Stimulated activated CD4-positive, alpha-beta T cell treated with anti-CD3 and anti-CD28 coated beads, Interleukin-12 subunit alpha, Interleukin-12 subunit beta, amount 100 ng/mL, for 24 hours (primary cell): ENCODE data around the gene EED.

ENCODE experiments used
- DNase-seq, 2 experiments: peaks; one replicate each; pipeline ENCODE4 v3.0.0-alpha.2; 2020; ENCODE audit warnings: low read depth in 2 of 2

EED gene, protein sequence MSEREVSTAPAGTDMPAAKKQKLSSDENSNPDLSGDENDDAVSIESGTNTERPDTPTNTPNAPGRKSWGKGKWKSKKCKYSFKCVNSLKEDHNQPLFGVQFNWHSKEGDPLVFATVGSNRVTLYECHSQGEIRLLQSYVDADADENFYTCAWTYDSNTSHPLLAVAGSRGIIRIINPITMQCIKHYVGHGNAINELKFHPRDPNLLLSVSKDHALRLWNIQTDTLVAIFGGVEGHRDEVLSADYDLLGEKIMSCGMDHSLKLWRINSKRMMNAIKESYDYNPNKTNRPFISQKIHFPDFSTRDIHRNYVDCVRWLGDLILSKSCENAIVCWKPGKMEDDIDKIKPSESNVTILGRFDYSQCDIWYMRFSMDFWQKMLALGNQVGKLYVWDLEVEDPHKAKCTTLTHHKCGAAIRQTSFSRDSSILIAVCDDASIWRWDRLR

DNA sequence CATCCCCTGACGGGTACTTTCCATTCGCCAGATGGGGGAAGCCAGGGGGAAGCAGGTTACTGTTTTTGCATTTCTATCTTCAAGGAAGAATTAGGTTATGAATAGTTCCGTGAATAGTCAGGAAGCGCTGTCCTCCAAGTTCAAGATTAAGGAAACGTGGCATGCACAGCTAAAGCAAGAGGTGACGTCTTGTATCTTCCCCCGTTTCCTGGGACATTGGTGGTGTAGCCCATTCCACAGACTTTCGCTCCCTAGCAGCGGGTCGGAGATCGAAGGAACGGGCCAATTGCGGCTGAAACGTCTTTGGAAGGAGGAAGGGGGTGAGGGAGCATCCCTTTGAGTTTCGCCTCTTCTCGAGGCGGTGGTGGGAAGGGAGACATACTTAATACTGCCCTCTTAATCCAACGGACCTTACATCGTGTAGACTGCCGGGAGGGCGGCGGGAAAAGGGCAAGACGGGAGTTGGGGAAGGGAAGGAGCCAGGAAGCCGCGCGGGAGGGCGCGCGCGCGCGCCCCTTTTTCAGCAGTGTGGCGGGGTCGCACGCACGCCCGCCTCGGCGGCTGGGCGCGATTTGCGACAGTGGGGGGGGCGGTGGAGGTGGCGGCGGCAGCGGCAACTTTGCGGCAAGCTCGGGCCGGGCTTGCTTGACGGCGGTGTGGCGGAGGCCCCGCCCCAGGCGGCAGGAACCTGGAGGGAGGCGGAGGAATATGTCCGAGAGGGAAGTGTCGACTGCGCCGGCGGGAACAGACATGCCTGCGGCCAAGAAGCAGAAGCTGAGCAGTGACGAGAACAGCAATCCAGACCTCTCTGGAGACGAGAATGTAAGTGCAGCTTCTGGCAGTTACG lies at the start of gene EED:
Gene EED (plus strand): TSS at position 232 of the 847 bp plus-strand sequence. CDS start 477 bp downstream, at position 709.
- peak; percentile 86 to 93 for DNase-seq

DNA sequence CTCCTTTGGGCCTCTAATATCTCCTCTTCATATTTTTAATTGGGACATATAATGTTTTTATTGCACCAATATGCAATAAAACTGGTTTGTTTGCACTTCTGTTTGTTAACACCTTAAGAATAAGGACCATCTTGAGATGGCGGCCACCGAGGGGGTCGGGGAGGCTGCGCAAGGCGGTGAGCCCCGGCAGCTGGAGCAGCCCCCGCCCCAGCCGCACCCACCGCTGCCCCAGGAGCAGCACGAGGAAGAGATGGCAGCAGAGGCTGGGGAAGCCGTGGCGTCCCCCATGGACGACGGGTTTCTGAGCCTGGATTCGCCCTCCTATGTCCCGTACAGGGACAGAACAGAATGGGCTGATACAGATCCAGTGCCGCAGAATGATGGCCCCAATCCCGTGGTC lies 49.6 kb upstream of the EED start:
- no peak for DNase-seq

- no peak for DNase-seq
These were observed 48.4 kb upstream of the EED start for GRCh38 chr11:86196085-86196696.

DNA sequence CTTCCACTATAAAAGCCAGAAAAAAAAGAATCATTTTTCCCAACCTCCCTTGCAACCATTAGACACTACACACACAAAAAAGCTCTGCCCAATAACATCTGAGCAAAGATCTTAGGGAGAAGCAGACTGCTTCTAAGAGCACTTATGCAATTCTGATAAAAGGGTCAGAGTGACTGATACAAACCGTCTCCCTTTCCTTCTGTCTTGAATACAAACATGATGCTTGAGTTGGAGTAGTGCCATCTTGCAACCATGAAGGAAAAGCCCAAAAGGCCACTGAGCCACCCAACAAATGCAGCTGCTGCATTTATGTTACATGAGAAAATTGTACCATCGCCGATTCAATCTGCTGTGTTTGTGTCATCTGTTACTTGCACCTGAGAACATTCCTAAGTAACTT lies 47.6 kb upstream of the EED start:
- no peak for DNase-seq

DNA sequence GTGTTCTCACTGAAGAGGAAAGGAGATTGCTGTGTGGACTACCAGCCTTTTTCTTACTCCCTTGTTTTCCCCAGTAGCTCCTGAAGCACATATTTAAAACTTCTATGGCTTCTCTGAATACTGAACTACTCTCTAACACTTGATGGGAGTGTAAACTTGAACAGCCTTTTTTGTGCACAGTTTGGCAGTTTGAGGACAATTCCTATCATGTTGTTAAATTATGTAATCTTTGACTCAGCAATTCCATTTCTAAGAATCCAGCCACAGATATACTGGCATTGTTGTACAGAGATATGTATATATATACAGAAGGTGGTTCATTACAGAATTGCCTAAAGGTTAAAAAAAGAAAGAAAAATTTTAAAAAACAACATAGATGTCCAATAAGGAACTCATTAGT lies 47.1 kb upstream of the EED start:
- DNase-seq: no peak

DNA sequence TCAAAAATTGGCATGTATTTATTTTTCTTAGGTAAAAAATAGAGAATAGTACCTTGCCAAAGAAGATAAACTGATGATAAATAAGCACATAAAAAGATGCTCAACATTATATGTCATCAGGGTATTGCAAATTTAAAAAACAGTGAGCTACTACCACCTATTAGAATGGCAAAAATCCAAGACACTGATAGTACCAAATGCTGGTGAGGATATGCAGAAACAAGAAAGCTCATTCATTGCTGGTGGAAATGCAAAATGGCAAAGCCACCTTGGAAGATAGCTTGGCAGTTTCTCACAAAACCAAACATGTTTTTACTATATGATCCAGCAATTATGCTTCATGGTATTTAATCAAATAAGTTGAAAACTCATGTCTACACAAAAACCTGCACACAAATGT lies 46.4 kb upstream of the EED start:
- DNase-seq: no peak

GRCh38 chr11:86199354-86199753 lies 45.2 kb upstream of the EED start:
- no peak for DNase-seq

GRCh38 chr11:86201371-86201884 lies 43.1 kb upstream of the EED start:
- no peak for DNase-seq

GRCh38 chr11:86202013-86202336 lies 42.6 kb upstream of the EED start:
- no peak for DNase-seq

GRCh38 chr11:86204356-86204755 lies 40.2 kb upstream of the EED start:
- no peak for DNase-seq

- DNase-seq: no peak
These were observed 38.9 kb upstream of the EED start for GRCh38 chr11:86205421-86206336.

DNA sequence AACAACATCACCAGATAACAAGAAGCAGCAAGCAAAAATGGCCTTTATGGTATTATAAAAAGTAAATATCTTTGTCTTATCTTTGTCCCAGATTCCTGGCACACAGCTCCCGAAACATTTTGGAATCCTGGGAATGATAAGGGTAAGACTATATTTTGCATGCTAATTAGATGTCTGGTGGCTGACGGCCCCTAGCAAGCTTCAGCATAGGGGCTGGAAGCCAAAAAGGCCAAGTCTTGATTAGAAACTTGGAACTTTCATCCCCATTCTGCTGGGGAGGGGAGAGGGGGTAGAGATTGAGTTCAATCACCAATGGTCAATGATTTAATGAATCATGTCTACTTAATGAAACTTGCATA lies 38.2 kb upstream of the EED start:
- DNase-seq: no peak

DNA sequence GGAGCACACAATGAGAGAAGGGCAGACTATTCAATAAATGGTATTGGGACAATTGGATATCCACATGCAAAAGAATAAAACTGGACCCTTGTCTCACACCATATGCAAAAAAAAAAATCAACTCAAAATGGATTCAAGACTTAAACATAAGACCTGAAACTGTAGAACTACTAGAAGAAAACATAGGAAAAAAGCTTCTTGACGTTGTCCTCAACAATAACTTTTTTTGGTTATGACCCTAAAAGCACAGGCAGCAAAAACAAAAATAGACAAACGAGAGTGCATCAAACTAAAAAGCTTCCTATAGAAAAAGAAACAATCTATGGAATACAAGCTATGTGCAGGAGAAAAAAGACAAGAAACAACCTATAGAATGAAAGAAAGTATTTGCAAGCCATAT lies 37.1 kb upstream of the EED start:
- no peak for DNase-seq

- DNase-seq: no peak
These were observed 36.0 kb upstream of the EED start for GRCh38 chr11:86208572-86208971.

GRCh38 chr11:86209806-86210657 lies 34.5 kb upstream of the EED start:
- DNase-seq: no peak

GRCh38 chr11:86210898-86211297 lies 33.7 kb upstream of the EED start:
- no peak for DNase-seq

DNA sequence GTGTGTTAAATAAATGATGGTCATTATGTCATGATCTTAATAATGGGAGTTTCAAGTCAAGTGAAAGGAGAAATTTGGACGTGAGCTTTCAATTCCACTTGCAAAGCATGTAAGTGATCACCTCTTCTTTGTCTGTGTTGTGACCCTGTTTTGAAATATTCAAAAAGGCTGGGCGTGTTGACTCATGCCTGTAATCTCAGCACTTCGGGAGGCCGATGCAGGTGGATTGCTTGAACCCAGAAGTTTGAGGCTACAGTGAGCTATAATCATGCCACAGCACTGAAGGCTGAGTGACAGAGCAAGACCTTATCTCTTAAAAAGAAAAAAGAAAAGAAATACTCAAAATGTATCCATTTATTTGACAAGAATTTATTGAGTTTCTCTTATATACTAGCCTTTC lies 32.9 kb upstream of the EED start:
- no peak for DNase-seq

- no peak for DNase-seq
These were observed 32.4 kb upstream of the EED start for GRCh38 chr11:86212019-86212611.

DNA sequence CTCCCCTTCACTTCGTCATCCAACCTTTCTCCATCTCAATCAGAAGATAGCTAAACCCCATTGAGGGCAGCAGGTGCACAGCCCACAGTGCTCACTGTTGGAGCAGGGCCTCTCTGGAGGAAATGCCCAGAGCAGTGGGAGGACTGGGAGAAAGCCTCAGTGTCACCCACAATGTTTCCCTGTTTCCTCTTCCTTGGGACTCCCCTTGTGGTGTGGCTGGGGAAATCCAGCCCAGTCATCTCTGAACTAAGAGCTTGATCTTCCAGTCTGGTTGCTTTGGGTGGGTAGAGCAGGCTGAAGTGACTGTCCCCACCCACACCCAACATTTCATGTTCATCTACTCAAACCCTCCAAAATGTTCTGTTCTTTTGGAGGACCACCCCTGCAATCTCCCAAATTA lies 29.8 kb upstream of the EED start:
- peak; percentile 65 to 81 for DNase-seq
